Stimulated activated CD4-positive, alpha-beta T cell treated with anti-CD3 and anti-CD28 coated beads, Interleukin-12 subunit alpha, Interleukin-12 subunit beta, amount 100 ng/mL, for 48 hours (primary cell): ENCODE results near the gene IGSF8.

Experiments used
- DNase-seq, 3 donors: peaks; one replicate each; pipeline ENCODE4 v3.0.0-alpha.2; 2020; ENCODE audit warnings: low read depth in 2 of 3, low spot score in 1 of 3

The IGSF8 gene, protein sequence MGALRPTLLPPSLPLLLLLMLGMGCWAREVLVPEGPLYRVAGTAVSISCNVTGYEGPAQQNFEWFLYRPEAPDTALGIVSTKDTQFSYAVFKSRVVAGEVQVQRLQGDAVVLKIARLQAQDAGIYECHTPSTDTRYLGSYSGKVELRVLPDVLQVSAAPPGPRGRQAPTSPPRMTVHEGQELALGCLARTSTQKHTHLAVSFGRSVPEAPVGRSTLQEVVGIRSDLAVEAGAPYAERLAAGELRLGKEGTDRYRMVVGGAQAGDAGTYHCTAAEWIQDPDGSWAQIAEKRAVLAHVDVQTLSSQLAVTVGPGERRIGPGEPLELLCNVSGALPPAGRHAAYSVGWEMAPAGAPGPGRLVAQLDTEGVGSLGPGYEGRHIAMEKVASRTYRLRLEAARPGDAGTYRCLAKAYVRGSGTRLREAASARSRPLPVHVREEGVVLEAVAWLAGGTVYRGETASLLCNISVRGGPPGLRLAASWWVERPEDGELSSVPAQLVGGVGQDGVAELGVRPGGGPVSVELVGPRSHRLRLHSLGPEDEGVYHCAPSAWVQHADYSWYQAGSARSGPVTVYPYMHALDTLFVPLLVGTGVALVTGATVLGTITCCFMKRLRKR

DNA sequence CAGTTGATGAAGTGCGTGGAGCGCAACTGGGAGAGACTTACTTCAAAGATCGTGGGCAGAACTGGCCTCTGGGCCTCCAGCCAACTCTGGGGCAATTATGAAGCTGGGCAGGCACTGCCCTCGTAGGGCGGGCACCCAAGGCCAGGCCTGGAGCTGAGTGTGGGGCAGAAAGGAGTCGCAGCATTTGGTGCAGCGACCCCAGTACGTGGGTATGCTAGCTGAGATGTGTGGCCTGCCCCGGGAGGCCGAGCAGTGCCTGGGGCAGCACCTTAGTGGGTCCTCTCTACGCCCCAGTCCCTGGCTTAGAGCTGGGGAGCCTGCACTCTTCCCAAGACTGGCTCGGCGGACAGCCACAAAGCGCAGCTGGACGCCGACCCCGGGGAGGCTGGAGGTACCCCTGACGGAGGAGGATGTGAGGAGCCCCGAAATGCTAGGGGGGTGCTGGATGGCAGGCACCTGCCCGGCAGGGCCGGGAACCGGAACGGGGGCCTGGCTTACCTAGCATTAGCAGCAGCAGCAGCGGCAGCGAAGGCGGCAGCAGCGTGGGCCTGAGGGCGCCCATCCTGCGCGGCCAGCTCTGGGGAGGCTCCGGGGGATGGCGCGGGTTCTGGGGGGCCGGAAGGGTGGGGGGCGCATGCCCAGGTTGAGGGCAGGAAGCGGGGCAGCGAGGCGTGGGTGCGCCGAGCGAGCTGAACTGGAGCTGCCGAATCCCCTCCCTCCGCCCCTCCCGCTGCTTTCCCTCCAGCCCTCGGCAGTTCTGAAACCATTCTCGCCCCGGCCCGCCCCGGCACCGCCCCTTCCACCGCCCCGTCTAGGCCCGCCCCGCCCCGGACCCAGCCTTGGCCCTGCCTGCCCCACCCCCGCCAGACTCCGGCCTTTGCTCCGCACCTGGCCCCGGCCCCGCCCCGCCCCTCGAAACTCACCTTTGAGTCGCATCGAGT lies at the start of gene IGSF8:
TSS of gene IGSF8 (minus strand) at position 709 of the 941 bp plus-strand sequence. CDS start at position 562, 147 bp downstream.
- peak; percentile 86 to 91 (median 91) for DNase-seq

DNA sequence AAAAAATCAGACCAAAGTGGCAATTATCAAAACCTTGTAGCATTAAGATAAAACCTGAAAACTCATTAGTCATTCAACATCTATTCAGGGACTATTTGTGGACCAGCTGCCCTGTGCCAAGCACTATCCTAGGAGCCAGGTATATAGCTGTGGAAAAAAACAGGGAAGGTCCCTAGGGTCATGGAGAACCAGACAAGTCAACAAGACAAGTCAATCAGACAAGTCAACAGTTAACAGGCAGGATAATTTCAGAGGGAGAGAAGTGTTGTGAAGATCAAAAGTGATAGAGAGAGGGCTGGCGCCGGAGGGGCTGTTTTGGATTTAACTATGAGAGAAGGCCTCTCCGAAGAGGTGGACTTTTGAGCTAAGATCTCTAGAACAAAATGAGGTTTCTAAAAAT lies 49.7 kb upstream of the IGSF8 start:
- DNase-seq = no peak

DNA sequence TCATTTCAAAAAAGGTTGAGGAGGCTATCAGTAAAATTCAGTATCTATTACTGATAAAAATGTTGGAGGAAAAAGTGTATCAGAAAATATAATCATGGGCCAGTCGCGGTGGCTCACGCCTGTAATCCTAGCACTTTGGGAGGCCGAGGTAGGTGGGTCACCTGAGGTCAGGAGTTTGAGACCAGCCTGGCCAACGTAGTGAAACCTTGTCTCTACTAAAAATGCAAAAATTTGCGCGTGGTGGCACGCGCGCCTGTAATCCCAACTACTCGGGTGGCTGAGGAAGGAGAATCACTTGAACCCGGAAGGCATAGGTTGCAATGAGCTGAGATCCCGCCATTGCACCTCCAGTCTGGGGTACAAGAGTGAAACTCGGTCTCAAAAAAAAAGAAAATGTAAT lies 47.7 kb upstream of the IGSF8 start:
- no peak for DNase-seq

DNA sequence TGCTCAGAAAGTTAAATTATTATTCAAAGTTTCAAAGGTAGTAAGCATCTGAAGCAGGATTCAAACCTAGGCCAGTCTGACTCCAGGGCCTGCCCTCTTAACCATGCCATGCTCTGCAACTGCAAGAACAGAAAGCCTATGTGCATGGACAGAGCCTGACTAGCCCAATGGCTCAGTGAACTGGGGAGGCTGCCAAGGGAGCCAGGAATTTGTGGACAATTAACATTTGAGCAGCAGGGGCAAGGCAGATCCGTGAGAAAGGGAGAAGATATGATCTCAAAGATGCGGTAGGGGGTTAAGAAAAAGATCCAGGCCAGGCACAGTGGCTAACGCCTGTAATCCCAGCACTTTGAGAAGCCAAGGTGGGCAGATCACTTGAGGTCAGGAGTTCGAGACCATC lies 46.5 kb upstream of the IGSF8 start:
- DNase-seq = no peak

DNA sequence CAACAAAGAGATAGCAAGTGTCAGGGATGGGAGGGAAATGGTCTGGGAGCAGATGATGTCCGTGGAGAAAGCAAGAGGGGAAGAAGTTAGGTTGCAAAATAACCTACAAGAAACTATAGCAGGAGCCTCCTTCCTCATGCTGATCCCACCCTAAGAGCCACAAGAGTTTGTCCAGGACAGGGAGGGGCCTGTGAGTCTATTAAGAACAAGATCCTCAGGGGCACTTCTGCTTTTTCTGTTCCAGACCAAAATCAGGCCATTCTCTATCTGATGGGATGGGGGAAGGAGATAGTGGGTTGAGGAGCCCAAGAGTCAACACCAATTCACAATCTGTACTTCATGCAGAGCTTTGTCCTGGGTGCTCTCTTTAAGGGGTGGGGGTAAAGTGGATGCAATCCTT lies 45.3 kb upstream of the IGSF8 start:
- no peak for DNase-seq

DNA sequence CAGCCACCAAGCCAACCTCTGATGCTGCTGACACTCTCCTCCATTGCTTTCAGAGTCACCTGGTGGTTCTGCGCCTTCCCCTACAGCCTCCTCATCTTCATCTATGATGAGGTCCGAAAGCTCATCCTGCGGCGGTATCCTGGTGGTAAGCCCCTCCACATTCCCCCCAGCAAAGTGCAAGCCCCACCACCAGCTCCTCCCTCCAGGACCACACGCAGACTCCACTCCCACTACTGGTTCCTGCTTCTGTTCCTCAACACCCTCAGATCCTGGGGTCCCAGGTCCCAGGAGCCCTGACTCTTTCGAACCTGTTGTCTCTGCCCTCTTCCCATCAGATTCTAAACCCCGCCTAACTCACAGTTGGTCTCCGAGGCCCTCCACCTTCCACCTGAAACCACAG lies 41.4 kb upstream of the IGSF8 start:
- DNase-seq = no peak

DNA sequence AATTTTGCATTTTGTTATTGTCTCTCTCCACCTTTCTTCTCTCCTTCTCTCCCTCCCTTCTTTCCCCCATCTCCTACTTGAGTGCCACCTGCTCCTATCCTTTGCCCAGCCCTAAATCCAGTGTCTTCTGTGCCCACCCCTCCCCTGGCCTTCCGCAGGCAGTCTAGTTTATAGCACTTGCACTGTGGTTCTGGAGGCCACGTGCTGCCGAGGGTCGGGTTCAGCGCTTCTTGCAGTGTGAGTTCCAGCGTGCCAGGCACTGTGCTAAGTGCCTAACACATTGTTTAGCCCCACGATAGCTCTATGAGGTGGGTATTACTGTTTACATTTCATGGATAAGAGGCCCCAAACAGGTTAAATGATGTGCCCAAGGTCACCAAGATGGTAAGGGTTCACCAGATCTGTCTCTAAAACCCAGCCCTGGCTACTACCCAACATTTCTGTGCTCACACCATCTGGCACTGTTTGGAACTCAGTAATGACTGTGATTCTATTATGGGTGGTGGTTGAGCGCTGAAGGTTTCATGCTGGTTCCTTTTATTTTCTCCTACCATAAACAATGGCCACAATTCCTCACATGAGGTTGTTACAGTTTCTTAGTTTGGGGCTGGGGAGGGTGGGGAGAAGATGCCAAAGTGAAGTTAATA lies 38.9 kb upstream of the IGSF8 start:
- DNase-seq = no peak

DNA sequence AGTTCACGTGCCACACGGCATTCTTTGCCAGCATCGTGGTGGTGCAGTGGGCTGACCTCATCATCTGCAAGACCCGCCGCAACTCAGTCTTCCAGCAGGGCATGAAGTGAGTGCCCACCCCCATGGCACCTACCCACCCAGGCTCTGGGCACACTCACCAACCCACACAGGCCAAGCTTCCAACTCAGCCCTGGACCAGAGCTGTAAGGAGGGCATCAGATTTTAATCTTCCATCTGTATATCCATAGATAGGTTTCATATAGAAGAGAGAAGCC lies 38.4 kb upstream of the IGSF8 start:
- no peak for DNase-seq

DNA sequence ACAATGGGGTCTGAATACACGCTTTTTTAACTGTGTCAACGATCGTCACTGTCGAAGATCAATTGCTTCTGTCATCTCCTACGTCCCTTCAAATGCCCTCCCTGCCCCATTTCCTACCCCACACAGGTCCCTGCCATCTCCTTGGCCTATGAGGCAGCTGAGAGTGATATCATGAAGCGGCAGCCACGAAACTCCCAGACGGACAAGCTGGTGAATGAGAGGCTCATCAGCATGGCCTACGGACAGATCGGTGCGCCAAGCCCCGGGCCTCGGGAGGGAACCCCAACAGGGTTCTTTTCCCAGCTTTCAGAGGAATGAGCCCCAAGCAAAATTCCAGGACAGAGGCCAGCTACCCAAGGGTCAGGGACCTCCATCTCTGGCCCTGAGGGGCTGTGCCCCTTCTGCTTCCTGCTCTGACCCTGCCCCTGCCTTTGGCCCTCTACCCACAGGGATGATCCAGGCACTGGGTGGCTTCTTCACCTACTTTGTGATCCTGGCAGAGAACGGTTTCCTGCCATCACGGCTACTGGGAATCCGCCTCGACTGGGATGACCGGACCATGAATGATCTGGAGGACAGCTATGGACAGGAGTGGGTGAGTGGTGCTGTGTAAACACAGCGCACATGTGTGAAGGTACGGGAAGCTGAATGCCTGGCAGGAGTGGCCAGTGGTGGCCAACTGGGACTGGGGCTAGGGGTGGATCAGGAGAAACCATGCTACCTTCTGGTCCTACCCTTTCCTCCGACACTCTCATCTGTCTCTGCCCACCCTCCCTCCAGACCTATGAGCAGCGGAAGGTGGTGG lies 37.9 kb upstream of the IGSF8 start:
- DNase-seq = no peak

DNA sequence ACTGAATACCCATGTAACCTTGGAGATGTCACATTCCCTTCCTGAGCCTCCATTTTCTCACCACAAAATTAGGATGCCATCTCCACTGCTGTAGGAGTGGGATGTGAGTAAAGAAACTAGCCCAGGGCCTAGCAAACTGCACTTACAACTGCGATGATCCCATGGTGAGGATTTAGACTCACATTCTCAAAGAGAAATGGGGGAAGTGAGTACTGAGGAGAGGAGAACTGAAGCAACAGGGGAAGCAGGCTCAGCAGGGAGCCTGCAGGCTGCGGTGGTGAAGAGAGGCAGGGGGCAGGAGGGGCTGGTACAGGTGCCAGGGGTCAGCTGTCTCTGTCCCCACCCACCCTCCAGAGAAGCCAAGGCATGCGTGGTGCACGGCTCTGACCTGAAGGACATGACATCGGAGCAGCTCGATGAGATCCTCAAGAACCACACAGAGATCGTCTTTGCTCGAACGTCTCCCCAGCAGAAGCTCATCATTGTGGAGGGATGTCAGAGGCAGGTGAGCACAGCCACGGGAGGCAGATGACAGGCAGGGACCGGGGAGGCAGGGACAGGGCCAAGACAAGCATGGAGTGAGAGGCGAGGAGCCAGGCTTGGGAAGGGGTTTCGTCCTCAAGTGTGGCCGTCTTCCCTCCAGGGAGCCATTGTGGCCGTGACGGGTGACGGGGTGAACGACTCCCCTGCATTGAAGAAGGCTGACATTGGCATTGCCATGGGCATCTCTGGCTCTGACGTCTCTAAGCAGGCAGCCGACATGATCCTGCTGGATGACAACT lies 36.6 kb upstream of the IGSF8 start:
- no peak for DNase-seq

DNA sequence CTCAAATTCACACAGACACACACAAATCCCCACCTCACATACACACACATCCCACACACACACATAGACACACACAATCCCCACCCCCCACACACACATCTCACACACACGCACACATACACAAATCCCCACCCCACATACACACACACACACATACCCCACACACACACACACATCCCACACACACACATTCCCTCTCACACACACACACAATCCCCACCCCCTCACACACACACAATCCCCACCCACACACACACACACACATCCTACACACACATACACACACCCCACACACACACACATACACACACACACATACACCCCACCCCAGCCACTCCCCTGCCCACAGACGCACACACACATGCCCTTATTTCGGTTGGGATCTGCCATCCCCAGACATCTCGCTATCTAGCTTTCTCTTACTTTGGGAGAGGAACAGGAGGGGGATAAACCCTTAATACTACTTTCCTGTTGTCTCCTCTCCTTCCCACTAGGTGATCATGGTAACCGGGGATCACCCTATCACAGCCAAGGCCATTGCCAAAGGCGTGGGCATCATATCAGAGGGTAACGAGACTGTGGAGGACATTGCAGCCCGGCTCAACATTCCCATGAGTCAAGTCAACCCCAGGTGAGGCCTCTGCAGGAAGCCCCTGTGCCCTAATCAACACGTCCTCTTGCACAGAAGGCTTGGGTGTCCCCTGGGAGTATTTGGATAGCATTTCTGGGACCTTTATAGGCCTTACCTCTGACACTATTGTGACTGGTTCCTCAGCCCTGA lies 35.8 kb upstream of the IGSF8 start:
- DNase-seq = no peak

DNA sequence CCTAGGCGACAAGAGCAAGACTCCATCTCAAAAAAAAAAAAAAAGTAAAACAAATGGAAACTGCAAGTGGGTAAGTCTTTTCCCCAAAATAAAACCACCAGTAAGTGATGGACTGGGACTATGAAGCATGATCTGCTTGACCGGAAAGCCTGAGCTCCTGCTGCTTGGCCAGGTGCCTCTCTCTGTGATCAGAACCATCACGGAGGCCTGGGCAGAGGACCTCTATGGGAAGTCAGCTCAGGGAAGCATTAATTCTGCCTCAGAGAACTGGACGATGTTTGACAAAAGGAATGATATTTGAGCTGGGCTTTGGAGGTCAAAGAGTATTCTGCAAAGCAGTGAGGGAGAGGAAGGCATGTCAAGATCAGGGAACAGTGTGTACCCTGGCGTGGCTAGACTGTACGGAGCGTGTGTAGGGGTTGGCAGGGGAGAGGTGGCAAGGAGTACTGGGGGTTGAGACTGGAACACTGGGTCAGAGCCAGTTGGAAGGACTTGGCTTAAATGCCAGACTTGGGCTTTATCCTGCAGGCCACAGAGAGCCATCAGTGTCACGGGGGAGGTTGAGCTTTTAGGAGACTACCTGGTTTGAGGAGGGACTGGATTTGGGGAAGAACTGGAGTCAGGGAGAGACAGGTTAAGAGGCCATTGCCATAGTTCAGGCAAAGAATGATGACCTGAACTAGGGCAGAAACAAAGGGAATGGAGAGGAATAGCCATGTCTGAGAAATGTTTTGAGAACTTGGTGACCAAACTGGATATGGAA lies 33.6 kb upstream of the IGSF8 start:
- DNase-seq = no peak

DNA sequence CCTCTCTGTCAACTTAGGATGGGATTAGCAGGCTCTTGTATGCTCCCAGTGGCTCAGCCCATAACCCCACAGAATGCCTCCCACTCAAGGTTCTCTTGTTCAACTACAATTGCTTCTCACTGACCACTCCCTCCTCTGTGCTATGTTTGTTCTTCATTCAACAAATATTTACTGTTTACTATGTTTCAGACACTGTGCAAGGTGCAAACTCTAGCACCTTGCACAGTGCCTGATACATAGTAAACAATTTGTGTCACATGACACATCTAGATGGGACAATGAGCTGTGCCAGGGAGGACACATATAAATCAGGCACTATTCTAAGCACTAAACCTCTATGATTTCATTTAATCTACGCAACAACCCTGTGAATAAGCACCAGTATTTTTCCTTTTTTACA lies 32.5 kb upstream of the IGSF8 start:
- DNase-seq = no peak

DNA sequence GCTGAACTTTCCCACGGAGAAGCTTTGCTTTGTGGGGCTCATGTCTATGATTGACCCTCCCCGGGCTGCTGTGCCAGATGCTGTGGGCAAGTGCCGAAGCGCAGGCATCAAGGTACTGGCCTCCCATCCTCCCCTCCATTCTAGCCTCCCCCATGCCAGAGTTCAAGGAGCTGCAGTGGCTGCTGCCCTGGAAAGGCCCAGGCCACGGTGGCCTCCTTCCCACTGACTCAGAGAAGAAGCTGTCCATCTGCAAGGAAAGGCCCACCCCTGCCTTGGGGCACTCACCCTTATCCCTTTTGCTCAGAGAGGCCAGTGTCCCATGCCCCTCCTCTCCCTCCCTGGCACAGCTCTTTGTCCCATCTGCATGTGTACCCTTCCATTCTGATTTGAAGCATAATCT lies 32.1 kb upstream of the IGSF8 start:
- no peak for DNase-seq

DNA sequence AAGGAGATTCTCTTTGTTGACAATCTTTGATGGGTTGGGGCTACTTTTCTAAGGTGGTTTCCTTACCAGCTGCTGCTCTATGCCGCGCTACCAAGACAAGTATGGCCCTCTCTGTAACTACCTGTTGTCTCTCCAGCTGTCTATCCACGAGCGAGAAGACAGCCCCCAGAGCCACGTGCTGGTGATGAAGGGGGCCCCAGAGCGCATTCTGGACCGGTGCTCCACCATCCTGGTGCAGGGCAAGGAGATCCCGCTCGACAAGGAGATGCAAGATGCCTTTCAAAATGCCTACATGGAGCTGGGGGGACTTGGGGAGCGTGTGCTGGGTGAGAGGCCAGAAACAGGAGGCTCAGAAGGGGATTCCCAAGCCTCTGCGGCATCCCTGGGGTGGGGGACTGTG lies 31.5 kb upstream of the IGSF8 start:
- no peak for DNase-seq

DNA sequence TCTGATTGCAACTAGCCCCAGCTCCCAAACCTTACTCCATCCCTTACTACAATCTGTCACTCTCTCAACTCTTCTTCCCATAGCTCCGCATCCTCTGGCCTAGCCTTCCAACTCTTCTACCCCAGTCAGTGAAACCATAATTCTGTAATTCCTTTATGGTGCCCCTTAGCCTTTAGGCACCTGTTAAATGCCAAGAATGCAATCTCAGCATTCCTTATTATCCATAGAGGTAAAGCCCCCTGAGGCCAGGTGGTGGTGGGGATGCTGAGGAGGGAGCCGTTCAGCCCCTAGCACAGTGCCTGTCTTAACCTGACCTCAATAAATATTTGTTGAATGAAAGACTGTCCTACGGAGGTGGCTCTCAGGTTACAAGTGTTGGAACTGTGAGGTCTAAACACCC lies 31.1 kb upstream of the IGSF8 start:
- DNase-seq = no peak

DNA sequence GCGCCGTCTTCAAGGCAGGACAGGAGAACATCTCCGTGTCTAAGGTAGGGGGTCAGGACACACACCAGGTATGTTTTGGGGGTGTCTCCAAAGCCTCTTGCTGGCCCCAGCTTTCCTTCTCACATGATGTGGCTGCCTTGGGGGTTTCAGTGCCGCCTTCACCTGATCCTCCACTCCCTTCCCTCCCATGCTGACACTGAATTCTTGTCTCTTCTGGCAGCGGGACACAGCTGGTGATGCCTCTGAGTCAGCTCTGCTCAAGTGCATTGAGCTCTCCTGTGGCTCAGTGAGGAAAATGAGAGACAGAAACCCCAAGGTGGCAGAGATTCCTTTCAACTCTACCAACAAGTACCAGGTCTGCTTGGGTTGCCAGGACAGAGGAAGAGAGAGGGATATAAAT lies 30.6 kb upstream of the IGSF8 start:
- DNase-seq = no peak

DNA sequence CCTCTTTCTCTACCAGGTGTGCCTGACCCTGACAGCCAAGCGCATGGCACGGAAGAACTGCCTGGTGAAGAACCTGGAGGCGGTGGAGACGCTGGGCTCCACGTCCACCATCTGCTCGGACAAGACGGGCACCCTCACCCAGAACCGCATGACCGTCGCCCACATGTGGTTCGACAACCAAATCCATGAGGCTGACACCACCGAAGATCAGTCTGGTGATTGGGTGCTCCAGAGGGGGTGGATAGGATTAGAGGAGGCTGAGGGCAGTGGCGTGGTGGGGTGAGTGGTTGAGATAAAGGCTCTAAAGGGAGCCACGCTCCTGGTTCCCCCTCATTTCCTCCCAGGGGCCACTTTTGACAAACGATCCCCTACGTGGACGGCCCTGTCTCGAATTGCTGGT lies 30.2 kb upstream of the IGSF8 start:
- DNase-seq = no peak
